Measurements from ENCODE around the gene CA10.

CA10 gene

DNA sequence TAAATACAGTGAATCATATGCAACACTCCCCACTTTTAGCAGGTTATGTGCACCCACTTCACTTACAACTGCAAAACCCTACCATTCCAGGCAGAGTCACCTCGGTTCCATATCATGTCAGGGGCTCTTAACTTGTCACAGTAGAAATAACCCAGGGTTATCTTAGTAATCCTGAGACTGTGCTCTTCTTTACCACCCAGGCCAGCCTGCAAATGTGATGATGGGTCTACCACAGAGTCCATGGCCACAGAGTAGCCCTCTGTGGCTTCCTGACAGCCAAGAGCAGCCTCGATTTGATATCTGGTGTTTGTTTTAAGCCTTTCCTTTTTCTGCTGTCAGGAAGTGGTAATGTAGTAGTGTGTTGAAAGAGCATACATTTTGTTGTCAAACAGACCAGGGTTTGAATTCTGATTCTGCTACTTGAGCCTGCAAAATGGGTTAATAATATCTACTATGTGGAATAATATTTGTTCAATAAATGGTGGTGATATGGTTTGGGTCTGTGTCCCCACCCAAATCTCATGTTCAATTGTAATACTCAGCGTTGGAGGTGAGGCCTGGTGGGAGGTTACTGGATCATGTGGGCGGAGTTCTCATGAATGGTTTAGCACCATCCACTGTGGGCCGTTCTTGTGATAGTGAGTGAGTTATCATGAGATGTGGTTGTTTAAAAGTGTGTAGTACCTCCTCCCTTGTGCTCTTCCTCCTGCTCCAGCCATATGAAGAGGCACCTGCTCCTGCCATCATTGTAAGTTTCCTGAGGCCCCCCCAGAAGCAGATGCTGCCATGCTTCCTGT lies 481.6 kb downstream of the CA10 start:
- DNase-seq (ENCODE audit: low spot score) = no peak

DNA sequence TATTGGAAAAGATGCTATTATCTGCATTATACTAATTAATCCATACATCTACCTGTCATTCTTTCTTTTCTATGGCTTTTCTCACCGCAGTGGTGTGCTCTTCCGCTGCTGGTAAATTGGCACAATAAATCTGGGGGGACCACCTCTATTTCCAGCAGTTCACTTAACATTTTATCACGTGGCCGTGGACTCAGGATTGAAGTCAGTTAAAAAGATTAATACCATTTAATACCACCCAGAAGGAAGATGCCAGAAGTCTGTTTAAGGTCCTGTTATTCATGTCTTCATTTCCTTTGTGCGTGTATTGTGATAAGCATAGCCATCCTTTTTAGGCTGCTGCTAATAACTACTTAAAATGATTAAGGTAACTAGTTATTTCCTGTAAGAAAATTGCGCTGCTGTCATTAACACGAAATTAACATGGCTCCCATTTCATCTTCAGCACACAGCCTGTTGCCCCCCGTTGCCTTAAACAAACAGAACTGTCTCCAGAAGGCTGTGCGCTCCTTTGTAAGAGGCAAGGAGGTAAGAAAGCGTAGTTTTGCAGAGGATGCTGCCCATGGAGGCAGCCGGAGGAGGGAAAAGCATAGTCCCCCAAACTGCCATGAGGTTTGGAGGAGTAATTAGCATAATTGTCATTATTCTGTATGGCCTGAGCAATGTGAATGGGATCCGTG lies 483.8 kb downstream of the CA10 start:
- DNase-seq (ENCODE audit: low spot score) = no peak

DNA sequence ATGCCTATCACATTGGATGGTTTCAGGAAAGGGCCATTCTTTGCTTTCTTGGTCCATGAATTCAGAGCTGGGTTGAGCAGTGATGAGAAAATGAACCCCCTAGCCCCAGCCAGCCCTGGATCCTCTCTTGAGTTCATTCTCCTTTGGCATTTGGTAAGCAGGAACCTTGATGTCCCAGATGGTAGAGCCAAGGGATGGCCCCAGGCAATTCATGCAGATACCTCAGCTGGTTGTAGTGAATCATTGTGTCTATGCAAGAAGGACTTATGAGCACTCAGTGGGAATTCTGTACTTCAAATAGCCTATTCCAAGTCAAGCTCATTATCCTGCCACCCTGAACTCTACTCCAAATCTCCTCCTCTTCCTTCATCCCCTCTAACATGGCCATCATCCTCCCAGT lies 485.4 kb downstream of the CA10 start:
- DNase-seq (ENCODE audit: low spot score) = no peak

DNA sequence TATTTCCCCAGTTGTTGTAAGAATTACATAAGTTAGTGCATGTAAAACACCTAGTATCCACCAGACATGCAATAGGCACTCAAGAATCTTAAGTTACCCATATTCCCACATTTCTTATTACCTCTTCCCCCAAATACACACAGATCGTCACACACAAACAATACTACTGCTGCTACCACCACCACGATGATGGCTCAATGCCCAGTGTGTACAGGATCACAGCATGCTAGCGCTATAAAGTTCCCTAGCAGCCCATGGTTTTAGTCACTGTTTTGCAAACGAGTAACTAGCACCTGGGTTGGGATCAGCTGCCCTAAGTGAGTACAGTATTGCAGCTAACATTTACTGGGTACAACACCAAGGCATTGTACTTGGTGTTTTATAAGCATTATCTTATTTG lies 486.4 kb downstream of the CA10 start:
- DNase-seq (ENCODE audit: low spot score) = no peak

- no peak for DNase-seq (ENCODE audit: low spot score)
Observed at GRCh38 chr17:51670899-51671298, 487.6 kb downstream of the CA10 start.

DNA sequence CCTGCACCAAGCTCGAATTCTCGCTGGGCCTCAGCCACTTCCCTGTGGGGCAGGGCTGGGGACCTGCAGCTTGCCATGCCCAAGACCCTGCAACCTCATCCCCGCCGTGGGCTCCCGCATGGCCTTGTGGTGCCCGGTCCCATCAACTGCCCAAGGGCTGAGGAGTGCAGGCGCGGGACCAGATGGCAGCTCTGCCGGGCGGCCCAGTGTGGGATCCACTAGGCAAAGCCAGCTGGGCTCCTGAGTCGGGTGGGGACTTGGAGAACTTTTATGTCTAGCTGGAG lies 489.6 kb downstream of the CA10 start:
- no peak for DNase-seq (ENCODE audit: low spot score)

- DNase-seq (ENCODE audit: low spot score) = no peak
Observed at GRCh38 chr17:51668155-51668962, 490.2 kb downstream of the CA10 start.

- DNase-seq (ENCODE audit: low spot score) = no peak
Observed at GRCh38 chr17:51667706-51668083, 490.8 kb downstream of the CA10 start.

- no peak for DNase-seq (ENCODE audit: low spot score)
Observed at GRCh38 chr17:51666971-51667705, 491.4 kb downstream of the CA10 start.

GRCh38 chr17:51662204-51663056 lies 496.1 kb downstream of the CA10 start:
- no peak for DNase-seq (ENCODE audit: low spot score)

DNA sequence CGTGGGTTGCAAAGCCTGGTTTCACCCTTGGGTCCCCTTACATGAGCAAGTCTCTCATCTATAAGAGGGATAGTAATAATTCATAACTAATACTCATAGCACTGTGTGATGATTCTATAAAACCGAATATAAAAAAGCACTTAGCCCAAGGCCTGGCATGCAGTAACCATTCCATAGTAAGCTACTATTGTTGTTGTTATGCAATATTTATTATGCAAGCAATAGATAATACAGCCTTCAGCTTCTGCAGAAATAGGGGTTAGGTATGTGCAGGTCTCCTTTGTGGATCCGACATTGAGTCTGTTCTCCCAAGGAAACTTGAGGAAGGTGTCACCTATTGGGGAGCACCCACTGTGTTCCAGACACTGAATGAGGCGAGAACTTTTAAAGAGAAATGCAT lies 497.1 kb downstream of the CA10 start:
- DNase-seq (ENCODE audit: low spot score) = no peak

GRCh38 chr17:51660266-51660665 lies 498.2 kb downstream of the CA10 start:
- no peak for DNase-seq (ENCODE audit: low spot score)

DNA sequence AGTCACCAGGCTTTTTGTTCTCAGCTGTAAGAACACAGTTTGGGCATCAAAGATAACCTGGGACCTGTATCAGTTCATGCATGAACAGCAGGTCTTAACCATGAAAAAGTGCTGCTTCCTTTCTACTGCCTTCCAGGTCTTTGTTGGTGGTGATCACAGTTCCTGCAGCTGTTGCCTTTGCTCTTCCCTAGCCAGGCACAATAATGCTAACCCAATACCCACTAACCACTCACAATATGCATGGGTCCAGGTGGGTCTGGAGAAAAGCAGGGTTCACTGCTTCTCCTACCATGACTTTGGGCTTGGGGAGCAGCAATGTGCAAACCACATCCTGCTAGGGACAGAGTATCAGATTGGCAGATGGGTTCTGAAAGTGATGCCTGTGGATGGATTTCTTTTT lies 501.3 kb downstream of the CA10 start:
- DNase-seq (ENCODE audit: low spot score) = no peak

- peak; percentile 55 for DNase-seq (ENCODE audit: low spot score)
Observed at GRCh38 chr17:51653878-51654277, 504.6 kb downstream of the CA10 start.

DNA sequence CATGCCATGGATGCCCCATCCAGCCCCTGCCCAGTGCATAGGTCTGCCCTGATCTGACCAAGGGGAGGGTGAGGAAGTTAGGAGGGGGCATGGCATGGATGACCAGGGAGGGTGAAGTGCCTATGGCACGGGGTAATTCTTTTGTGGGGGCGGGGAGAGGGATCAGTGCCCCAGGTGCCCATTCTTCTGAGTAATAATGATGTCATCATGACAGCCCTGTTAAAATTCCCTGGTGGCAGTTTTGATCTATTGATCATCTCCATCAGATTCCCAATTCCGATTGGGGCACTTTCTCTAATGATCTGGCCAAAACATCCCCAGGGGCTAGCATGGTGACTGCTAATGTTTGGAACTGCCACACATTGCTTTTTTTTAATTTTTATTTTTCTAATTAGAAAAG lies 506.0 kb downstream of the CA10 start:
- DNase-seq (ENCODE audit: low spot score) = no peak

GRCh38 chr17:51651513-51652298 lies 506.8 kb downstream of the CA10 start:
- DNase-seq (ENCODE audit: low spot score) = no peak

GRCh38 chr17:51650772-51651171 lies 507.7 kb downstream of the CA10 start:
- no peak for DNase-seq (ENCODE audit: low spot score)

- DNase-seq (ENCODE audit: low spot score) = no peak
Observed at GRCh38 chr17:51650202-51650601, 508.3 kb downstream of the CA10 start.

GRCh38 chr17:51647826-51648225 lies 510.7 kb downstream of the CA10 start:
- no peak for DNase-seq (ENCODE audit: low spot score)

DNA sequence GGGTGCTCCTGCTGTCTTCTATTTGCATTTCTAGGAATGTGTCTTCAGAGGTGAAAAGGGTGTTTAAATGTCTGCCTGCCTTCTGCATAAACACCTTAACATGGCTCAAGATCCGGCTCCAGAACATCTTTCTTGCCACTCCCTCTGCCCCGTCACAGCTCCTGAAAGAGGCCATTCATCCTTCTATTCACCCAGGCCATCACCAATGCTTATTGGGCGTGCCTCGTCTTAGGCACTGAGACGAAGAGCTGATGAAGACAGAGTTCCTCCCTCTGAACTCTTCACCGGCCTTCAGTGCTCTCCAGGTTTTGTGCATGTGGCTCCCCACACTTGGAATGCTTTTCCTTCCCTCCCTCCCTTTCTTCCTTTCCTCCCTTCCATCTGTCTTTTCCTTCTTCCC lies 511.4 kb downstream of the CA10 start:
- DNase-seq (ENCODE audit: low spot score) = no peak

DNA sequence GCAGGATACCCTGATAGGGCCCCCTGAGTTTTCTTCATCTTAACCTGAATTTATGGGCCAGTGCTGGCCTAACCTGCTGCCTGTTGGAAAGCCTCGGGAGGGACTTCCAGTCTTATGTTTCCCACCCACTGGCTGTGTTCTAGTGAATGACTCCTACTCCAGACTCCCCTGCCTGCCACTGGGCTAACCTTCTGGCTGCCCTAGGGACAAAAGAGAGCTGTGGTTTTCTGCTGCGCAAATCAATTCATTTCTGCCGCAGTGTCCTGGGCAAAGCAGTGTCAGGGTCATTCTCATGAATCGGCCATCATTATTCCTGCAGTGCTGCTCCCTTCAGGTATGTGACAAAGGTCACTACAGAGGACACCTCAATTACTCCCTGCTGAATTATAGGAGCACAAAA lies 512.0 kb downstream of the CA10 start:
- no peak for DNase-seq (ENCODE audit: low spot score)

Measured in D341Med (cell line).